Left ventricle myocardium superior (tissue), 1 donor: ENCODE results near the gene FBXO31. TPM values are rescaled to one million over a fixed set of nuclear protein-coding genes. Genes with fewer than 3 reads are reported as not detected.
"Not testable (repeated sequence)": the region's sequence is repeated elsewhere in the genome, so short reads cannot be mapped to it uniquely, and the experiment has no call there.

ENCODE experiments used
- ATAC-seq: fragments of 200-7000 bp; cut with Tn5 transposase; one replicate; pipeline ENCODE4 v1.9.1; 2020; ENCODE audit warnings: mild to moderate bottlenecking, moderate library complexity
- DNase-seq: peaks from one replicate; pipeline ENCODE4 v3.0.0-alpha.2; 2020
- intact Hi-C: fragments of 100-400 bp; cut with micrococcal nuclease; formaldehyde crosslinking; loops from one replicate; pipeline ENCODE4 v1.11.0; 2022
- total RNA-seq: library from RNA; stranded (reverse); fragmentation: NEBNext Ultra II Directional; extraction: Animal tissue kit (Norgen Biotek cat#: 25700); gene quantifications from one replicate; pipeline ENCODE4 v1.2.1, GENCODE V29; 2021
- donor health status: DM: no; HTN: yes; CAD: no; lungs with severe emphysema.

The FBXO31 gene
- total RNA-seq, 1 donor from 2014 or later: 71.7 TPM

DNA sequence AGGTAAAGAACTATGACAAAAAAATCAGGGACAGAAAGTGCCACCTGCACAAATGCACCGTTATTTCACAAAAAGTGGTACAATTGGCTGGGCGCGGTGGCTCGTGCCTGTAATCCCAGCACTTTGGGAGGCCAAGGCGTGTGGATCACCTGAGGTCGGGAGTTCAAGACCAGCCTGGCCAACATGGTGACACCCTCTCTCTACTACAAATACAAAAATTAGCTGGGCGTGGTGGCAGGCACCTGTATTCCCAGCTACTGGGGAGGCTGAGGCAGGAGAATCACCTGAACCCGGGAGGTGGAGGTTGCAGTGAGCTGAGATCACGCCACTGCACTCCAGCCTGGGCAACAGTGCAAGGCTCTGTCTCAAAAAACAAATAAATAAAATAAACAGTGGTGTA lies 6.3 kb upstream of the FBXO31 start:
- ATAC-seq, DNase-seq, intact Hi-C loops: not testable (repeated sequence)

DNA sequence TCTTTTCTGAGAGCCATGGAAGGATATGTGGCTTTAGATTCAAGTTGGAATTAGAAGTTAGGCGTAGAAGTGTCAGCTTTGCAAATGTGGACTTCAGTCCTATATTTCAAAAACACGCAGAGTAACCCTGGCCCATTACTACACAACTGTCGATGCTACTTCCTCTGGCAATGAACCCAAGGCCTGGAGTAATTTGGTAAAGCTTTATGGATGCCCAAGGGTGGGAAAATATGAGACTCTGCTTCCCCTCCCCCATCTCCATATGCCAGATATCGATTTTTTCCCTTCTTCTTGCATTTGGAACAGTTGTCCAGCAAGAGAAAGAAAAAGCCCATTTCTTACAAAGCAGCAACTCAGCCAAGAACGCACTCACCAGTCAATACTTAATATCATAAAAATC lies 5.7 kb upstream of the FBXO31 start:
- no peak for ATAC-seq

DNA sequence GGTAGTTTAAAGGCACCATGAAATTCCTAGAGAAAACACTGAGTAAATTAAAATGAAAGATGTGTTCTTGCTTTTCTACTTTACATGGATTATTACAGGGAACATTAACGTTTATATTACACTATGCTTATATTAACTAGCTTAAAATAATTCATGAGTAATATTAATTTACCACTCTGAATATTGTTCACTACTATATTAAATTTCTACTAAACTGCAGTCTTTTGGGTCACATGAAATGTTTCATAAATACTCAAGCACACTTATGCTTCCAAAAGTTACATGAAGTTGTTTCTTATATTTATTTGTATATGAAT lies 5.2 kb upstream of the FBXO31 start:
- DNase-seq: no peak
- ATAC-seq: no peak
- intact Hi-C loops: no loop called here

More for the DNA sequence above, 5.7 kb upstream of the FBXO31 start:
- DNase-seq: no peak
- intact Hi-C loops: no loop called here

DNA sequence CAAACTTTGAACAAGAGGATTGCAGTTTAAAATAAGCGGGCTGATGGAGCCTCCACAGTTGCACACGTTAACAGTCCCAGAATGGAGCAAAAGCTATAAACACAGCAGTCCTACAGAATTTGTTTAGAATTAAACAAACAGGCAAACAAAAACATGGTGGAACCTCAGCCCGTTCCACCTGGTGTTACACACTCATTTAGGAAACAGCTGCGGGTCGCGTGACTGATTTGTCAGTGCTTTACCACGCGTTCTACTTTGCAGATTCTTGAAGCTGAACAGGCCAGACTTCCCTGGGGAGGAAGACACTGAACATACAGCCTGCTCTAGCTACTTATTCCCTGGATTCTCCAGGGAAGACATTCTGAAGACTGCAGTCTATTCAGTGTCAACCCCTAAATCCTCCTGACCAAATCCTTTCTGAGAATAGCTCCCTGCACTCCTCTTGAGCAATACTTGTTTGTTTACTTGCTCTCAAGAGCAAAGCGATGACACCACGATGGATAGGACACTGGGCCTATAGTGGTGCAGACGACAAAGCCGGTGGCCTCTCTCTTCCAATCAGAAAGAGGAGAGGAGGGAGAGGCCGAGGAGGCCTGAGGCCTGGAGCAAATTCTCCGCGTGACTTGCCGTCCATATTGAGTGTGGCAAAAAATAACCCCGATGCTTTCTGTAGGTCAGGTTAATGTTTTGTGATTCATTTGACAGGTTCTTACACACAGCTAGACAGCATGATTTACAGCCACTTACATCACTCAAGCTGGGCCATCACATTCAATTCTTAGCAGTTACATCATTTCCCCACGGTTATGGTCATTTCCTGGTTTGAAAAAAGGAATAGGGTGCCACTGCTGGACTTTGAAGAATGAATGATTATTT lies 4.6 kb upstream of the FBXO31 start:
- intact Hi-C loops: no loop called here
- peak; percentile 67 for ATAC-seq
- peak; percentile 87 for DNase-seq

DNA sequence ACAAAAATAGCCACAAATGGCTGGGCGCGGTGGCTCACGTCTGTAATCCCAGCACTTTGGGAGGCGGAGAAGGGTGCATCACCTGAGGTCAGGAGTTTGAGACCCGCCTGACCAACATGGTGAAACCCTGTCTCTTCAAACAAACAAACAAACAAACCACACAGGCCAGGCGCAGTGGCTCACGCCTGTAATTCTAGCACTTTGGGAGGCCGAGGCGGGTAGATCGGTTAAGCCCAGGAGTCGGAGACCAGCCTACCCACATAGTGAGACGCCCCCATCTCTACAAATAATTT lies 1.2 kb upstream of the FBXO31 start:
- DNase-seq, intact Hi-C loops, ATAC-seq: not testable (repeated sequence)

DNA sequence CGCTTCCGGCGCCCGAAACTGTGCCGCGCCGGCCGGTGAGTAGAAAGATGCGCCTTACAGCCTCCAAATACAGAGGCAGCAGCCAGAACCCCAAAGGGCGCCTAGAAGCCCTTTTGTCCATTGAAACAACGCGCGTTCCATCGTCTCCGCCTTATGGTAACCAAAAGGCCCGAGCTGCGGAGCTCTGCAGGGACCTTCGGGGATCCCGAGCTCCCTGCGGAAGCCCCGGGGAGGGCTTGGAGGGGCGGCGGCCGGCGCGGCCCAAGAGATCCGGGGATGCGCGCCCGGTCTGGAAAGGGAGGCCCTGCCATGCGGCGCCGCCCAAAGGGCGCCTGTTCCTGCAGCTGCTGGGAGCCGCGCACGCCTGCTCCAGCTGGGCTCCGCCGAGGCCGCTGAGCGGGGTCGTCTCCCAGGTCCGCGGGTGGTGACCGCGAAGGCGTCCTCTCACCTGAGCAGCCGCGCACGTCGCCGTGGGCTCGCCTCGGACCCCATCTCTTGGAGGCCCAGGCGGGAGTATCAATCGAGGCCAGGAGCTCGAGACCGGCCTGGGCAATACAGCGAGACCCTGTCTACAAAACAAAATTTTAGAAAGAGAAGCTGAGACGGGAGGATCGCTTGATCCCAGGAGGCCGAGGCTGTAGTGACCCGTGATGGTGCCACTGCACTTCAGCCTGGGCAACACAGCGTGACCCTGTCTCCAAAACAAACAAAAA lies 742 bp upstream of the FBXO31 start:
- intact Hi-C loops: no loop called here
- ATAC-seq (peak; percentile 54), DNase-seq (peak; percentile 81)

DNA sequence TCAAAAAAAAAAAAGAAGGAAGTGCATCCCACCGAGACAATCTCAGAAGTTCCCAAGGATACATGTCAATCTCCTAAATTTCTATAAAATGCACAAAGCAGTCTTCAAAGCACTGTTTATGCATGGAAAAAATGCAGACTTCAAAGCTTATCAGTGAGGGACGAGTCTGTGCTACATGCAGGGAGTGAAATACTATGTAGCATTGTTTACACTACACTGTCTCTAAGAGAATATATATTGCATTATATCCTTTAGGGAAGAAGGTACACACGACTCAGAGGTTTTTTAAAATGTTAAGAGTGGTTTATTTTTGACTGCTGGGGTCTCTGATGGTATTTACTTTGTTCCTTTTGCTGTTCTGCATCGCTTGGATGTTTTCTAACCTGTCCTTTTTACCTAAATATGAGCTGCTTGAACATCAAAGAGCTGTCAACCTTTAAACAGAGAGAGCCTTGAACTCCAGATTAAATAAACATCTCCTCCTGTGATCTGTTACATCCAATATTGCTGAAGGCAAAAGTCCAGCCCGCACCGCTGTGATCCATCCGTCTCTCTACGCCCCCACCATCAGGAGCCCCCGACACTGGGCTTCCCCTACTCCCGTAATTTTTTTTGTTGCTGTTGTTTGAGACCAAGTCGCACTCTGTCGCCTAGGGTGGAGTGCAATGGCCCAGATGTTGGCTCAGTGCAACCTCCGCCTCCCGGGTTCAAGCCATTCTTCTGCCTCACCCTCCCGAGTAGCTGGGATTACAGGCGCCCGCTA lies 1.4 kb downstream of the FBXO31 start:
- ATAC-seq (no peak), DNase-seq (no peak)
- intact Hi-C loops: no loop called here

DNA sequence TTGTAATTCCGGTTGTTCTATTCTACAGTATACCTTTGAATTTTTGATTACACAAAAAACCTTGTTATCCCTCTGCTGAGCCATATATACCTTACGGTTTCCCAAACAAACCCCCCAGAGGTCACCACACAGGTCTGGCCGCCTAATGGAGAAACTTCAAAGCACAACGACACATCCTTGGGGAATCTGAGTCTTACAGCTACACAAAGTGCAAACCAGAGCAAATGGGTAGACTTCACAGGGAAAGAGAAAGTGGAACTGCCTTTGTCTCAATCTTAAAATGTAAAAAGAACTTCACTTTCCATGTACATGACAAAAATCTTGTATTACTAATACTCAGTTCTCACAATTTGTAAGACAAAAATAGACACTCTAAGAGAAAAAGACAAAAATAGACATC lies 2.7 kb downstream of the FBXO31 start:
- intact Hi-C loops: no loop called here
- ATAC-seq (no peak), DNase-seq (no peak)

DNA sequence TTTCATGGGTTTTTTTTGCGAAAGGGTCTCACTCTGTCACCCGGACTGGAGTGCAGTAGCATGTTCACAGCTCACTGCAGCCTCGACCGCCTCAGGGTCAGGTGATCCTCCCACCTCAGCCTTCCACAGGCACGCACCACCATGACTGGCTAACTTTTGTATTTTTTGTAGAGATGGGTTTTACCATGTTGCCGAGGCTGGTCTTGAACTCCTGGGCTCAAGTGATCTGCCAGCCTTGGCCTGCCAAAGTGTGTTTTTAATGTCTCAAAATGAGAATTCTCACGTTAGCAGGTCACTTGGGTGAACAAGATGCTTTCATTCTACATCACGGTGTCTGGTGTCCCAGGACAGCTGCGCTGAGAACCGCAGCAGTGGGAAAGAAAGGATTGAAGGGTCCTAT lies 3.2 kb downstream of the FBXO31 start:
- intact Hi-C loops: no loop called here
- ATAC-seq: no peak
- DNase-seq: no peak

DNA sequence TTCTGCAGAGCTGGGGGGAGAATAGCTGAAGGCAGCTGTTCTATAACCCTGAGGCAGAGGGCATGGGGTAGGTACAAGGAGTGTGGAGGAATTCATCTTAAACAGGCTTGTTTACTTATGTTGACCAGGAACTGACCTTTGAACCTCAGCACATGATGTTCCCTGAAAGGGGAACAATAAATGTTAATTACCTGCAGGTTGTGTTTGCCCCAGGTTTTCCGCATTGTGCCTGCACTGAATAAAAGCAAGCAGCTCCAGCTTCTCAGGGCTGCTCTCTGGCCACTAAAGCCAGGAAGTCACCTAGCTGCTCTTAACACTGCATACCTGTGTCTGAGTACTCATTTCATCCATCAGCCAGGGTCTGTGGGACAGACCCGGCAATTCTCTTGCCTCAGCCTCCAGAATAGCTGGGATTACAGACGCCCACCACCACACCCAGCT lies 4.2 kb downstream of the FBXO31 start:
- ATAC-seq, DNase-seq, intact Hi-C loops: not testable (repeated sequence)

DNA sequence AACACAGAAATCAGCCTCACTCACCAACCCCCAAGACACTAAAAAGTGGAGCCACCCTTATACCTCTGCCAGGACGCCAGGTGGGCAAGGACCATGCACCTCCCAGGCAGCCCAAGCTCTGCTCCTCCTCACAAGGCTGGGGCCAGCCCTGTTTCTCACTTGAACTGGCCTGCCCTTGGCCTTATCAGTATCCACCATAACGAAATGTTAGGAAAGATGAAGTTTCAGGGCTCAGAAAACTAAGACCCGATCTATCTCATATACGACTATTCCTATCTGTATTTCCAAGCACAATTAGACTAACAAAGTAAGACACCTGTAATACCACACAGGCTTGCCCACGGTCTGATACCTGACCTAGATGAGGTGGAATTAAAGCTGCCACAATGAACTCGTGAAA lies 6.9 kb downstream of the FBXO31 start:
- intact Hi-C loops: no loop called here
- no peak for ATAC-seq

DNA sequence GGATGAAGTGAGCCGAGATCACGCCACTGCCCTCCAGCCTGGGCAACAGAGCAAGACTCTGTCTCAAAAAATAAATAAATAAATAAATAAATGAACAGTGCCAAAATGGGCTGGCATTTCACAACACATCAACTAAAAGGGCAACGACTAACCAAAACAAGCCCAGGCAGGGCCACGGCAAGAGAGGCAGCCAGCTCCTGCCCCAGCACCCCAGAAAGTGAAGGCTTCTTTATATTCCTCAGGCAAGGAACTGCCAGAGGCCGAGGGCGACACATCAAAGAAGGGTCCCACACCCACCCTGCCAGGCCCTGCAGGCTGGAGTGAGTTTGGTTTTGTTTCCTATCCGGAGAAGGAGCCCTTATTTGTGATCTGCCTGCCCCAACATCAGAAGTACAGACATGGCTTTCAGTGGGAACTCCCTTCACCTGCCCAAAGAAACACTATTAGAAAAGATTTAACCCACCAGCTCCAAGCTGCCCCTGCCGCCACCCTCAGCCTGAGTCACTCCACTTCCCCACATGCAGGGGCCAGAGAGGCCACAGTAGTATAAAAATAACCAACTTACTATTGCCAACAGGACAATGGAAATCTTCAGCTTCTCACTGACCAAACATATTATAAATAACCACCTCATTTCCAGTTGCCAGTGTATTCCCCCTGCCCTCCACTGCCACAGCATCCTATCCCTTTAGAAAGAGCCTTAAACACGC lies 8.0 kb downstream of the FBXO31 start:
- DNase-seq (no peak), ATAC-seq (peak; percentile 81)
- intact Hi-C loops: no loop called here

More for the DNA sequence above, 6.9 kb downstream of the FBXO31 start:
- DNase-seq: no peak

DNA sequence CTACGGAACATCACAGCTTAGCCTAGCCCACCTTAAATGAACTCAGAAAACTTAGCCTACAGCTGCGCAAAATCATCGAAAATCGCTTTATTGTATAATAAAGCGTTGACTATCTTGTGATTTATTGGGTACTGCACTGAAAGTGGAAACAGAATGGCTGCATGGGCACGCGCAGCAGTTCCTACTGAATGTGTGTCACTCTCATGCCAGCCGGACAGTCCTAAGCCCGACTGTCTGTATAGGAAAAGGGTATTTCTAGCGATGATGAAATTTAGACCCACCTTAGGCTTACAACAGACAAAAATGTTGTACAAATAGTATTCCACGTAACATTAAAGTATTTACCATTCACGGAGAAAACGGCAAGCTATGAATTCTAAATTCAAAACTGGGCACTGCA lies 9.3 kb downstream of the FBXO31 start:
- intact Hi-C loops: no loop called here
- ATAC-seq (no peak), DNase-seq (no peak)

DNA sequence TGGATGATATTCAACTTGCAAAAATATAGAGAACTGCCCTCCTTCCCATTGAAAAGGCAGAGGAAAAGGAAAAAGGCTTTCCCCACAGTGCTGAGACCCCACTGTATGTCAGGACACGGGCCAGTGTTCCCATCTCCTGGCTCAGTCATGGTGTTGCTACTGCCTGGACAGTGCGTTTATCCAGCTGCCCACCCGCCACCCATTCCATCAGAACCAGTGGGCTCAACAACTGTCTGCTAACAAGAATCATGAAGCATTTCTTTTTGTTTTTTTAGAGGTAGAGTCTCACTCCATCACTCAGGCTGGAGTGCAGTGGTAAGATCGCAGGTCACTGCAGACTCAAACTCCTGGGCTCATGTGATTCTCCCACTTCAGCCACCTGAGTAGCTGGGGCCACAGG lies 11.3 kb downstream of the FBXO31 start:
- DNase-seq: no peak
- intact Hi-C loops: no loop called here

DNA sequence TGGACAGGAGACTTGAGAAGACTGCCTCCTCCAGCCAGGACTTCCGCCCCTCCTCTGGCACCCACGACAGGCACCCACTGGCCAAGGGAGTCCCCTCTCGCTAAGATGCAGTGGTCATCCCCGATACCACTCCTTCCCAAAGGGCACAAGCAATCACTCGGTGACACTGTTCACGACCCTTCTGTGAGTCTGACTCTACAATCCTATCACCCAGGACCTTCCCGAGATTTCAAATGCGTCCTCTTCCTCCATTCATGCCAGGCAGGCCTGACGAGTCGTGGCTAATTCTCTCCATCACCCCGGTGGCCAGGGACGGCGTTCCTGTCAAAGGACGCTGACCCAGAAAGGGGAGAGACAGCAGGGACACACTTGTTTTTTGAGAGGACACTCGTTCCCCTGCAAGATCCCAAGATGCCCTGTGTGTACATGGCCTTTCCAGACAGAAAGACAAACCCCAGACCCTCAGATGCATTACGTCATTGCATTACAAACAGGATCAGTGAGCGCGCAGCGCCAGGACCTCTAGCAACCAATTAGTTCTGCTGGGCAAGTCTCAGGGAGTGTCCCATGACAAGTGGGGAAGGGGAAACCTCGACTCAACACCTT lies 12.2 kb downstream of the FBXO31 start:
- peak; percentile 28 for ATAC-seq
- DNase-seq: no peak
- intact Hi-C loops: no loop called here

More for the DNA sequence above, 11.3 kb downstream of the FBXO31 start:
- no peak for ATAC-seq

DNA sequence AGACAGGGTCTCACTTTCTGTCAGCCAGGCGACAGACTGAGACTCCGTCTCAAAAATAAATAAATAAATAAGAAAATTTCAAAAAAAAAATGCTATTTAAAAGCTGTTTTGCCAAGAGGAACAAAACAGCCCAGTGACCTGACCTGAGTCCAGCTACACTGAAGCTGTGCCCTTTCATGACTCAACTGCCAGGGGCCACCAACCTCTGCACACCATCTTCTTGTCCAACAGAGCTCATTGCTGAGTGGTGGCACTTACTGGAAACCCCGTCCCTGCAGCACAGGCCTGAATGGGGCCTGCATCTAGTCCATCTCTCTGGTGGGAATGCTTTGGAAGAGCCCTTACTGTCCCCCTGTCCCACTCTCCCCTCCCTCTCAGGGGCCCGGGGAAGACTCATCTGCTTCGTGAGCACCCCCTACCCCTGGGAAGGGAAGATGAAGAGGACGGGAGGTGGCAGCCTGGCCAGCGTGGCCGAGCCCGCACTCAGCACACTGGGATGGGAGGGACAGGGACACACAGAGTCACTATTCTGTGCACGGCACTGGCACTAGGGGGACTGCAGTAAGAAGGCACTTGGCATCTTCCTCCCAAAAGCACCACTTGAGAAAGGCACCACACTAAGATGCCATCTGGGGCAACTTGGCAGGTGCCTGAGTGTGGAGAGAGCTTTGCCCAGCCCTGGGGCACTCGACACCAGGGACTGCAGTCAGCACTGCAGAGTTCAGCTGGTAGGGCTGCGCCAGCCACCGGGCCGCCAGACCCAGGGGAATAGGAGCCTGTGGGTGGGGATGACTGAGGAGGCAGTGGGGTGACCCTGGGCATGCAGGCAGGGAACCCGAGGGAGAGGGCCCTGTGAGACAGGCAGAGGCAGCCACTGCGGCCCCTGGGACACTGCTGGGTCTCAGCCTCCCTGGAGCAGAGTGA lies 13.5 kb downstream of the FBXO31 start:
- intact Hi-C loops: no loop called here
- ATAC-seq (peak; percentile 85), DNase-seq (peak; percentile 65)

DNA sequence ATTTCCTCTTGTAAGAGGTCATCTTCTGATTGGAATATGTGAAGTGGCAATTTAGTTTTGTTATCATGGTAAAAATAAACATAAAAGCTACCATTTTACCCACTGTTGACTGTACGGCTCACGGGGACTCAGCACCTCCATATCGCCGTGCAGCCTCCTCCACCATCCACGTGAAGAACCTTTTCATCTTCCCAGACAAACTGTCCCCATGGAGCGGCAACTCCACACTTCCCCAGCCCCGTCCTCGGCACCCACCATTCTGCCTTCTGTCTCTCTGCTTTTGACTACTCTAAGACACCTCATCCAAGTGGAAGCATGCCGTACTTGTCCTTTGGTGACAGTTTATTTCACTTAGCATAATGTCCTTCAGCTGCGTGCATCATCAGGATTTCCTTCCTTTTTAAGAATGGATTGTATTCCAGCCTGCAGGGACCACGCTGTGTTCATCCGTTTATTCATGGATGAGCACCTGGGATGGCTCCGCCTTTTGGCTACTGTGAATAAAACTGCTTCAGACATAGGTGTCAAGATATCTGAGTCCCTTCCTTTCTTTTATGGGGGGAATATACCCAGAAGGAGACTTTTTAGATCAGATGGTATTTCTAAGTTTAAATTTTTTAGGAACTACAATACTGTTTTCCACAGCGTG lies 14.3 kb downstream of the FBXO31 start:
- ATAC-seq: no peak
- intact Hi-C loops: no loop called here

More for the DNA sequence above, 14.3 kb downstream of the FBXO31 start:
- no peak for DNase-seq
